Cardiac fibroblast (primary cell): ENCODE data around the gene FGFR3.
A peak's percentile ranks its signal among the peaks of the same experiment; 100 is the strongest.

Source experiments
- DNase-seq, 2 donors: peaks; one replicate each; pipeline versions ENCODE4 v3.0.0 to v3.0.0-alpha.2; 2010; ENCODE audit warnings: low read depth in 2 of 2
- H3K4me3 ChIP-seq, 2 donors: replicated peaks in 1 of 2; 1 replicate in 1 of 2; 2 replicates in 1 of 2; pipeline ENCODE4 v1.5.1; 2011; ENCODE audit warnings: low read depth in 2 of 2, low read length in 2 of 2, mild to moderate bottlenecking in 2 of 2, moderate library complexity in 1 of 2
- TF ChIP-seq, protein P1 (sequence below): IDR thresholded peaks from one replicate; pipeline ENCODE4 v1.5.1; 2011; ENCODE audit warnings: low read depth, mild to moderate bottlenecking, low read length, inconsistent platforms

Gene FGFR3

GRCh38 chr4:1746919-1747602 lies 46.0 kb upstream of the FGFR3 start:
- TF ChIP-seq, protein P1, sequence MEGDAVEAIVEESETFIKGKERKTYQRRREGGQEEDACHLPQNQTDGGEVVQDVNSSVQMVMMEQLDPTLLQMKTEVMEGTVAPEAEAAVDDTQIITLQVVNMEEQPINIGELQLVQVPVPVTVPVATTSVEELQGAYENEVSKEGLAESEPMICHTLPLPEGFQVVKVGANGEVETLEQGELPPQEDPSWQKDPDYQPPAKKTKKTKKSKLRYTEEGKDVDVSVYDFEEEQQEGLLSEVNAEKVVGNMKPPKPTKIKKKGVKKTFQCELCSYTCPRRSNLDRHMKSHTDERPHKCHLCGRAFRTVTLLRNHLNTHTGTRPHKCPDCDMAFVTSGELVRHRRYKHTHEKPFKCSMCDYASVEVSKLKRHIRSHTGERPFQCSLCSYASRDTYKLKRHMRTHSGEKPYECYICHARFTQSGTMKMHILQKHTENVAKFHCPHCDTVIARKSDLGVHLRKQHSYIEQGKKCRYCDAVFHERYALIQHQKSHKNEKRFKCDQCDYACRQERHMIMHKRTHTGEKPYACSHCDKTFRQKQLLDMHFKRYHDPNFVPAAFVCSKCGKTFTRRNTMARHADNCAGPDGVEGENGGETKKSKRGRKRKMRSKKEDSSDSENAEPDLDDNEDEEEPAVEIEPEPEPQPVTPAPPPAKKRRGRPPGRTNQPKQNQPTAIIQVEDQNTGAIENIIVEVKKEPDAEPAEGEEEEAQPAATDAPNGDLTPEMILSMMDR, result no peak
- DNase-seq, result no peak
- no peak overlapping the region for H3K4me3 ChIP-seq

GRCh38 chr4:1747603-1747967 lies 45.5 kb upstream of the FGFR3 start:
- DNase-seq, result no peak
- TF ChIP-seq, protein P1, result no peak
- H3K4me3 ChIP-seq, result no peak overlapping the region

DNA sequence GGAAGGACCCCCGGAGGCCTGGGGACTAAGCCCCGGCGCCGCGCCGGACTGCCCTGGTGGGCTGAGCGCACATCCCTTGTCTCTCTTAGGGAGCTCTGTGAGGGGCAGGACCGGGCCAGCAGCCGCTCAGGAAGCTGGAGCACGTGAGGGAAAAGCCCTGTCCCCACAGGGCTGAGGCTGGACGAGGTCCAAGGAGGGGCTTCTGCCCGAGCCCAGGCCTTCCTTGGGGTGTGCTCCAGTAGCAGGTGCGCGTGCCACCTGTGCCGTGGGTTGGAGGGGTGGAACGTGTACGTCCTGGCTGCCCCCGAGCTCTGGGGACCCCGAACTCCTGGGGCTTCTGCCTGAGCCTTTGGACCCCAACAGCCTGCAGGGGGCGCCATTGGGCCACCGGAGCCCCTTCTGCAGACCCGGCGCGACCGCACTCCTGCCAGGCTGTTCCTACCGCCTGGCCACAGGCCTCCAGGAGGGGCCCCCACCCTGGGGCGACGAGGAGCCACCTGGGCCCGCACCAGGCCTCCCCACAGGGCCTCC lies 44.6 kb upstream of the FGFR3 start:
- peak overlapping the region in 1 of 2 donors; percentile 28 for H3K4me3 ChIP-seq
- TF ChIP-seq, protein P1, result peak; percentile 79
- peak; percentile 65 to 72 for DNase-seq

- DNase-seq, result no peak
- TF ChIP-seq, protein P1, result no peak
- H3K4me3 ChIP-seq, result no peak overlapping the region
These were observed 43.7 kb upstream of the FGFR3 start for GRCh38 chr4:1749370-1749769.

GRCh38 chr4:1749826-1750225 lies 43.3 kb upstream of the FGFR3 start:
- no peak overlapping the region for H3K4me3 ChIP-seq
- TF ChIP-seq, protein P1, result no peak

GRCh38 chr4:1750381-1751154 lies 42.5 kb upstream of the FGFR3 start:
- TF ChIP-seq, protein P1, result no peak
- no peak for DNase-seq
- H3K4me3 ChIP-seq, result no peak overlapping the region

More at GRCh38 chr4:1749826-1750225, 43.3 kb upstream of the FGFR3 start:
- no peak for DNase-seq
